Neural progenitor cell (in vitro differentiated cells): ENCODE results near the gene STARD3NL.

Experiments
- EZH2 ChIP-seq: fragments of 200-600 bp; sonication (generic); IDR thresholded peaks from 2 replicates; pipeline ENCODE4 v1.6.1; 2017; ENCODE audit warnings: antibody characterized with exemption, mild to moderate bottlenecking, moderate library complexity
- EZH2phosphoT487 ChIP-seq: fragments of 200-600 bp; sonication (generic); IDR thresholded peaks from 2 replicates; pipeline ENCODE4 v1.6.1; 2017; ENCODE audit warnings: antibody characterized with exemption
- TF ChIP-seq, protein P1 (sequence below): fragments of 200-600 bp; sonication (generic); IDR thresholded peaks from 2 replicates; pipeline ENCODE4 v1.5.1; 2017; ENCODE audit warnings: antibody characterized with exemption, mild to moderate bottlenecking

DNA sequence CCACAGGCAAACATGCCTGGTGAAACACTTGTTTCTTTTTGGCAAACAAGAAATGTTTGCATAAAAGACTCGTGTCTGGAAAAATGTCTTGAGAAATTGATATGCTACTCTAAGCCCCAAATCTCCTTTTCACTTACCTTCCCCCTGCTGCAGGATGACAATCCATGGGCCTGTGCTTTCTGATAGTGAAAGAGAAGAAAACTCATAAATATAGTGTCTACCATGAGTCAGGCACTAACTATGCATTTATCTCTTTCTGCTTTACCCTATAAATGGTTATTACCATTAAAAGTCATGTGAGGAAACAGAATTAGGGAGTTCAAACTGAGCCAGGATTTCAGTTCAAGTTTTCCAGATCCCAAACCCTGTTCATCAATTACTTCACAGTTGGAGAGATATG lies 102.0 kb downstream of the STARD3NL start:
- TF ChIP-seq, protein P1, sequence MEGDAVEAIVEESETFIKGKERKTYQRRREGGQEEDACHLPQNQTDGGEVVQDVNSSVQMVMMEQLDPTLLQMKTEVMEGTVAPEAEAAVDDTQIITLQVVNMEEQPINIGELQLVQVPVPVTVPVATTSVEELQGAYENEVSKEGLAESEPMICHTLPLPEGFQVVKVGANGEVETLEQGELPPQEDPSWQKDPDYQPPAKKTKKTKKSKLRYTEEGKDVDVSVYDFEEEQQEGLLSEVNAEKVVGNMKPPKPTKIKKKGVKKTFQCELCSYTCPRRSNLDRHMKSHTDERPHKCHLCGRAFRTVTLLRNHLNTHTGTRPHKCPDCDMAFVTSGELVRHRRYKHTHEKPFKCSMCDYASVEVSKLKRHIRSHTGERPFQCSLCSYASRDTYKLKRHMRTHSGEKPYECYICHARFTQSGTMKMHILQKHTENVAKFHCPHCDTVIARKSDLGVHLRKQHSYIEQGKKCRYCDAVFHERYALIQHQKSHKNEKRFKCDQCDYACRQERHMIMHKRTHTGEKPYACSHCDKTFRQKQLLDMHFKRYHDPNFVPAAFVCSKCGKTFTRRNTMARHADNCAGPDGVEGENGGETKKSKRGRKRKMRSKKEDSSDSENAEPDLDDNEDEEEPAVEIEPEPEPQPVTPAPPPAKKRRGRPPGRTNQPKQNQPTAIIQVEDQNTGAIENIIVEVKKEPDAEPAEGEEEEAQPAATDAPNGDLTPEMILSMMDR = no peak
- TF ChIP-seq EZH2 (no peak), EZH2phosphoT487 (no peak)
